ENCODE results near the gene SGPL1.
A peak's percentile ranks its signal among the peaks of the same experiment; 100 is the strongest.

Gene SGPL1

DNA sequence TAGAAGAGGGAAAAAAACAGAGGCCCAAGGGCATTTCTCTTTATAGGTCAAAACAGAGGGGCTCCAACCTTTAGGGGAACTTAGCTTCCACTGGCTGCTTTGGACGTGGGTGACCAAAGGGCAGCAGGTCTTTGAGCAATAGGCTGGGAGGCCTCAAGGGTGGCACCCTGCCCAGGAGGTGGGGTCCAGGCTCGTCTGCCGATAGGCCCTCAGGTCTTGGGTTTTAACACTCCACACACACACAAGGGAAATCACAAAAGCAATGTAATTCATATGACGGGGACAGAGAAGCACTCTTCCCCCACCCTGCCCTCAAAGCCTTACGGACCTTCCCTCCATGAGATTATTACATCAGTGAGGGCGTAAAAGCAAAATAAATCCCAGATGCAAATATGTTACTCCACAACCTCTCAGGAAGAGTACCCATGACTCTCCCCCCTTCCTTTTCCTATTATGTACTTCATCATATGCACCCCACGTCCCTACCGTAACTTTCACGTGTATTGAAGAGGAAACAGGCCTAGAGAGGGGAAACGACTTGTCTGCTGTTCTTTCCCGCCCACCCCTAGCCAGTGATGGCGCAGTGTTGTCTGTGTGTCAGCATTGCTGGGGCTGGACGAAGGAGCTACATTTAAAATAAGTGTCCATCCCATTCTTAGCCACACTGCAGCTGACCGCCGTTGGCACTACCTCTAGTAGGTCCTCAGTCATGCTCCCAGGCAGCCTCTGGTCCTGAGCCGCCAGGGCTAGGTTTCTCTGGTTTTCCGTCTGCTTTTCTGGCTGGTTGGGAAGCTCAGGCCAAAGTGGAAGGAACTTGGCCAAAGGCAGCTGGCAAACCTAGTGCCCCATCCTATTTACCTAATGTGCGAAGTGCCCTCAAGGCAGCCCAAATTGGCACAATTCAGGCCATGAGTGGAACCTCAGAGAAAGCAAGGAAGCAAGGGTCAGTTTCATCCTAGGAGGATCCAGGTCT is 70.5 kb downstream of the SGPL1 start:
- peak overlapping the region; percentile 90 for H3K27ac ChIP-seq (ENCODE audit: low read length)
- H3K9ac ChIP-seq (ENCODE audit: low read length in 2 of 2), result no peak overlapping the region
- no peak overlapping the region for H3K4me3 ChIP-seq (ENCODE audit: low read length in 2 of 2)

DNA sequence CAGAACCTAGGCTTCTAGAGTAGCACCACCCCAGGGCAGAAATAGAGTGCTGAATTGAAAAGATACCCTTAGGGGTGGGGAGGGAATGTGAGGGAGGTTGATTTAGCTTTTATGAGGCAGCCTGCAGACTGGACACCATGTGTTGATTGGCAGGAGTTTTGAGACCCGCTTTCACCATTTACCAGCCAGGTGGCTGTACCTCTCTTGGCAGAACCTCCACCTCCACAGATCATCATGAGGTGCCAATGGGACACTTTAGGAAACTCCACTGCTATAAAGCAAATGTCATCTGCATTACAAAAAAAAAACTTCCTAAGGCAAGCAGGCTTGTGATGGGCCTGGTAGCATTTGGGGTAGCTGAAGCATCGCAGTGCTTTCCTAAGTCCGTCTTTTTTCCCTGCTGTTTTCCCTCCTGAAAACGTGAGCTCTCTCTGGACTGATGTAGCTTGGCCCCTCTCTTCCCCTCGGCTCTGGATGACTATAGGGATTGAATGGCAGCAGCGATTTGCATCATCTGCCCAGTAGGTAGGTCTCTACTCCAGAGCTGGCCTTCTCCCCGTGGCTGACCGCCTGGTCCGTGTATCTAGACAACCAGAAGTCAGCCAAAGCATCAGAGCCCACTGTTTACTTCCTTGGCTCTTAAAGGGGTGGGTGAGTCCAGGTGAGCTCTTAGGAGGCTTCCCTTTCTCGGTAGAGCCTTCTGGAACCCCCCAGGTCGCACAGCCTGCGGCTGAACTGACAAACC is 71.3 kb downstream of the SGPL1 start:
- Histone ChIP-seq H3K9ac (ENCODE audit: low read length in 2 of 2) (peak overlapping the region; percentile 73 to 76), H3K36me3 (ENCODE audit: control insufficient read depth in 2 of 2, insufficient read depth in 2 of 2, low read length in 2 of 2) (peaks cover 18 to 20% of the 10 kb centered on the region in 2 donors), H3K9me3 (ENCODE audit: control insufficient read depth in 2 of 2, low read length in 2 of 2) (no peaks in the 10 kb centered on the region), H3K27me3 (ENCODE audit: control insufficient read depth in 1 of 2, insufficient read depth in 2 of 2, low read length in 2 of 2) (no peaks in the 10 kb centered on the region), H3K4me1 (ENCODE audit: control insufficient read depth, insufficient read depth, low read length) (peaks cover 32% of the 10 kb centered on the region), H3K27ac (ENCODE audit: low read length) (peak overlapping the region; percentile 90), H3K4me3 (ENCODE audit: low read length in 2 of 2) (peak overlapping the region; percentile 74 to 90)

More for the DNA sequence above, 70.5 kb downstream of the SGPL1 start:
- peaks cover 31% of the 10 kb centered on the region for H3K4me1 ChIP-seq (ENCODE audit: control insufficient read depth, insufficient read depth, low read length)
- no peaks in the 10 kb centered on the region for H3K9me3 ChIP-seq (ENCODE audit: control insufficient read depth in 2 of 2, low read length in 2 of 2)
- peaks cover 18 to 27% of the 10 kb centered on the region in 2 donors for H3K36me3 ChIP-seq (ENCODE audit: control insufficient read depth in 2 of 2, insufficient read depth in 2 of 2, low read length in 2 of 2)
- no peaks in the 10 kb centered on the region for H3K27me3 ChIP-seq (ENCODE audit: control insufficient read depth in 1 of 2, insufficient read depth in 2 of 2, low read length in 2 of 2)

GRCh38 chr10:70887804-70888800 is 72.4 kb downstream of the SGPL1 start, which contains the start of gene PCBD1:
Gene PCBD1, minus strand, starts transcription at chr10:70888565. Its CDS starts 32 bp downstream, at chr10:70888533.
- Histone ChIP-seq H3K4me1 (ENCODE audit: control insufficient read depth, insufficient read depth, low read length) (peaks cover 32% of the 10 kb centered on the region), H3K27me3 (ENCODE audit: control insufficient read depth in 1 of 2, insufficient read depth in 2 of 2, low read length in 2 of 2) (no peaks in the 10 kb centered on the region), H3K27ac (ENCODE audit: low read length) (peak within 1 kb of the TSS; percentile 90), H3K9me3 (ENCODE audit: control insufficient read depth in 2 of 2, low read length in 2 of 2) (no peaks in the 10 kb centered on the region), H3K4me3 (ENCODE audit: low read length in 2 of 2) (peak within 1 kb of the TSS; percentile 74 to 90), H3K9ac (ENCODE audit: low read length in 2 of 2) (peak within 1 kb of the TSS; percentile 76 to 82), H3K36me3 (ENCODE audit: control insufficient read depth in 2 of 2, insufficient read depth in 2 of 2, low read length in 2 of 2) (peaks cover 16 to 18% of the 10 kb centered on the region in 2 donors)

DNA sequence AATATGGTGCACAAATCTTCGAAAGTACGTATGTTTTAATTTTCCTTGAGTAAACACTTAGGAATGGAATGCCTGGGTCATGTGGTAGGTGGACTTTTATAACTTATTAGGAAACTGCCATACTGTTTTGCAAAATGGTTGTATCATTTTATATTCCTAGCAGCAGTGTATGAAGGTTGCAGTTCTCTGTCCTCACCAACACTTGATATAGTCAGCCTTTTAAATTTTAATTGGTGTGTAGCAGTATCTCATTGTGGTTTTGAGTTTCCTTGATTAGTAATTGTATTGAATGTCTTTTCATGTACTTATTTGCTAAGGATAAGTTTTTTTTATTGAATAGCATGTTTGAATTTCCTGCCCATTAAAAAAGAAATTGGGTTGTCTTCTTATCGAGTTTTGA is 73.5 kb downstream of the SGPL1 start:
- H3K9ac ChIP-seq (ENCODE audit: low read length in 2 of 2), result no peak overlapping the region
- peak overlapping the region; percentile 38 for H3K27ac ChIP-seq (ENCODE audit: low read length)
- H3K9me3 ChIP-seq (ENCODE audit: control insufficient read depth in 2 of 2, low read length in 2 of 2), result no peaks in the 10 kb centered on the region
- H3K36me3 ChIP-seq (ENCODE audit: control insufficient read depth in 2 of 2, insufficient read depth in 2 of 2, low read length in 2 of 2), result peaks cover 10 to 11% of the 10 kb centered on the region in 2 donors
- H3K4me3 ChIP-seq (ENCODE audit: low read length in 2 of 2), result no peak overlapping the region
- no peaks in the 10 kb centered on the region for H3K27me3 ChIP-seq (ENCODE audit: control insufficient read depth in 1 of 2, insufficient read depth in 2 of 2, low read length in 2 of 2)
- peaks cover 32% of the 10 kb centered on the region for H3K4me1 ChIP-seq (ENCODE audit: control insufficient read depth, insufficient read depth, low read length)

DNA sequence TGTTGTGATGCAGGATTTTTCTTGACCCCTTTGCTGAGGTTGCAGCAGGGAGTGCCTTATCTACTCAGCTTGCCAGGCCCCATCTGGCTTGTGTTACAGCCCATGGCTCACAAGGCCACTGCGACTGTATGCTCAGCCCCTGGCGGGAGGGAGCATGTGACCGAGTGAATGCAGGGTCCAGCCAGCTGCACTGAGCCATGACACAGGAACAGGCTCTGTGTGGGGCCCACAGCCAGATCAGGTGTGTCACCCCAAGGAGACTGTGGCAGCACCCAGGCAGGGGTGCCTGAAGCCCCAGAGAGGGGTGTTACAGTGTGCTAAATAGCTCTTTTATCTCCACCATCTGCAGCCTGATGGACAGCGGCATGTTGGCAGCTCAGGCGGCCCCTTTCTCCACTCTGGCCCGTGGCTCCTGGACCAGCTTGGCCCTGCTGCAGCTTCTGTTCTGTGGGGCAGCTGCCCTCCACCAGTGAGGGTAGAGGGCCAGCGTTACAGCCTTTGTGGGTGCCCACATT is 75.2 kb downstream of the SGPL1 start:
- H3K4me1 ChIP-seq (ENCODE audit: control insufficient read depth, insufficient read depth, low read length), result peaks cover 25% of the 10 kb centered on the region
- peaks cover 0 to 4% of the 10 kb centered on the region in 2 donors for H3K36me3 ChIP-seq (ENCODE audit: control insufficient read depth in 2 of 2, insufficient read depth in 2 of 2, low read length in 2 of 2)
- H3K4me3 ChIP-seq (ENCODE audit: low read length in 2 of 2), result no peak overlapping the region
- no peaks in the 10 kb centered on the region for H3K27me3 ChIP-seq (ENCODE audit: control insufficient read depth in 1 of 2, insufficient read depth in 2 of 2, low read length in 2 of 2)
- H3K9ac ChIP-seq (ENCODE audit: low read length in 2 of 2), result no peak overlapping the region
- no peaks in the 10 kb centered on the region for H3K9me3 ChIP-seq (ENCODE audit: control insufficient read depth in 2 of 2, low read length in 2 of 2)
- no peak overlapping the region for H3K27ac ChIP-seq (ENCODE audit: low read length)

- Histone ChIP-seq H3K9ac (ENCODE audit: low read length in 2 of 2) (no peak overlapping the region), H3K36me3 (ENCODE audit: control insufficient read depth in 2 of 2, insufficient read depth in 2 of 2, low read length in 2 of 2) (no peaks in the 10 kb centered on the region), H3K4me3 (ENCODE audit: low read length in 2 of 2) (no peak overlapping the region), H3K27me3 (ENCODE audit: control insufficient read depth in 1 of 2, insufficient read depth in 2 of 2, low read length in 2 of 2) (no peaks in the 10 kb centered on the region), H3K27ac (ENCODE audit: low read length) (no peak overlapping the region), H3K4me1 (ENCODE audit: control insufficient read depth, insufficient read depth, low read length) (peaks cover 20% of the 10 kb centered on the region), H3K9me3 (ENCODE audit: control insufficient read depth in 2 of 2, low read length in 2 of 2) (no peaks in the 10 kb centered on the region)
These were observed 75.9 kb downstream of the SGPL1 start for GRCh38 chr10:70891627-70892026.

DNA sequence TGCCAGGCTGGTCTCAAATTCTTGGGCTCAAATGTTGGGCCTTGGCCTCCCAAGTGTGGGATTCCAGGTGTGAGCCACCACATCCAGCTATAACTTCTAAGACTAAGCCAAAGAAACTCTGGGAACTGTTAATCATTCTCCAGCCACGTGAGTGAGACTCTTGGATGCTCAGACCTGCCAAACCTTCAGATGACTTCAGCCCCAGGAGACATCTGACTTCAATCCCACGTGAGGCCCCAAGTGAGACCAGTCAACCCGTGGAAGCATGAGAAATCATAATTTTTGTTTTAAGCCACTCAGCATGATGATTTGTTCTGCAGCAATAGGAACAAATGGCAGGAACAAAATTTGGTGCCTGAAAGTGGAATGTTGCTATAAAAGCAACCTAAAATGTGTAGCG is 76.9 kb downstream of the SGPL1 start:
- H3K4me1 ChIP-seq (ENCODE audit: control insufficient read depth, insufficient read depth, low read length), result peaks cover 12% of the 10 kb centered on the region
- no peaks in the 10 kb centered on the region for H3K36me3 ChIP-seq (ENCODE audit: control insufficient read depth in 2 of 2, insufficient read depth in 2 of 2, low read length in 2 of 2)
- no peaks in the 10 kb centered on the region for H3K27me3 ChIP-seq (ENCODE audit: control insufficient read depth in 1 of 2, insufficient read depth in 2 of 2, low read length in 2 of 2)
- no peak overlapping the region for H3K27ac ChIP-seq (ENCODE audit: low read length)
- no peak overlapping the region for H3K9ac ChIP-seq (ENCODE audit: low read length in 2 of 2)
- no peaks in the 10 kb centered on the region for H3K9me3 ChIP-seq (ENCODE audit: control insufficient read depth in 2 of 2, low read length in 2 of 2)
- no peak overlapping the region for H3K4me3 ChIP-seq (ENCODE audit: low read length in 2 of 2)

- Histone ChIP-seq H3K27me3 (ENCODE audit: control insufficient read depth in 1 of 2, insufficient read depth in 2 of 2, low read length in 2 of 2) (no peaks in the 10 kb centered on the region), H3K4me3 (ENCODE audit: low read length in 2 of 2) (no peak overlapping the region), H3K27ac (ENCODE audit: low read length) (no peak overlapping the region), H3K9me3 (ENCODE audit: control insufficient read depth in 2 of 2, low read length in 2 of 2) (no peaks in the 10 kb centered on the region), H3K9ac (ENCODE audit: low read length in 2 of 2) (no peak overlapping the region), H3K36me3 (ENCODE audit: control insufficient read depth in 2 of 2, insufficient read depth in 2 of 2, low read length in 2 of 2) (no peaks in the 10 kb centered on the region), H3K4me1 (ENCODE audit: control insufficient read depth, insufficient read depth, low read length) (peaks cover 12% of the 10 kb centered on the region)
These were observed 77.7 kb downstream of the SGPL1 start for GRCh38 chr10:70893227-70894006.

GRCh38 chr10:70894416-70894815 is 78.7 kb downstream of the SGPL1 start:
- no peaks in the 10 kb centered on the region for H3K36me3 ChIP-seq (ENCODE audit: control insufficient read depth in 2 of 2, insufficient read depth in 2 of 2, low read length in 2 of 2)
- no peak overlapping the region for H3K4me3 ChIP-seq (ENCODE audit: low read length in 2 of 2)
- no peak overlapping the region for H3K27ac ChIP-seq (ENCODE audit: low read length)
- H3K9me3 ChIP-seq (ENCODE audit: control insufficient read depth in 2 of 2, low read length in 2 of 2), result no peaks in the 10 kb centered on the region
- no peaks in the 10 kb centered on the region for H3K27me3 ChIP-seq (ENCODE audit: control insufficient read depth in 1 of 2, insufficient read depth in 2 of 2, low read length in 2 of 2)
- peaks cover 9% of the 10 kb centered on the region for H3K4me1 ChIP-seq (ENCODE audit: control insufficient read depth, insufficient read depth, low read length)
- no peak overlapping the region for H3K9ac ChIP-seq (ENCODE audit: low read length in 2 of 2)

Data from stomach smooth muscle (tissue), 2 donors.